ENCODE measurements around the gene MUS81. TPM values are rescaled to one million over a fixed set of nuclear protein-coding genes. Genes with fewer than 3 reads are reported as not detected.

MUS81 gene
- total and polyA plus RNA-seq, 9 of the 15 experiments (the other 6 are each of a cell fraction or from before 2014, with no cell fraction given), result 13.4 to 118 (median 53.7) TPM

- Histone ChIP-seq H3K27me3 (ENCODE audit: control insufficient read depth in 2 of 2, insufficient read depth in 2 of 2, low read length in 2 of 2) (no peaks in the 10 kb centered on the region), H3K9me3 (replicated peaks; ENCODE audit: control insufficient read depth, insufficient read depth, low read depth, low read length) (no peaks in the 10 kb centered on the region), H2AFZ (ENCODE audit: low read depth, low read length) (no peak overlapping the region), H3K36me3 (ENCODE audit: control insufficient read depth, insufficient read depth, low read length) (peaks cover 34% of the 10 kb centered on the region; the same call in 2 of the 3 replicates), H3K4me1 (replicated peaks in 1 of 2; ENCODE audit: control insufficient read depth in 2 of 2, insufficient read depth in 2 of 2, low read length in 2 of 2) (peaks cover 23 to 71% of the 10 kb centered on the region in 2 experiments), H3K9ac (ENCODE audit: insufficient read depth in 1 of 2, low read depth in 2 of 2, low read length in 2 of 2) (peak overlapping the region in 1 of 2 experiments; percentile 81; a peak in 2 of 4 replicates), H3K4me2 (ENCODE audit: insufficient read depth, low read length) (no peak overlapping the region), H3K4me3 (no peak overlapping the region), H3K27ac (ENCODE audit: extremely low read depth, low read depth, low read length) (no peak overlapping the region), H4K20me1 (replicated peaks; ENCODE audit: control insufficient read depth, insufficient read depth, low read length) (no peaks in the 10 kb centered on the region), H3K9me1 (ENCODE audit: control insufficient read depth, insufficient read depth, low read length) (no peaks in the 10 kb centered on the region), H3K79me2 (ENCODE audit: control insufficient read depth, insufficient read depth, low read length) (no peaks in the 10 kb centered on the region)
- no peak for DNase-seq (ENCODE audit: extremely low read depth in 1 of 4, low spot score in 3 of 4)
- no peak for FAIRE-seq
- WGBS (ENCODE audit: insufficient coverage, low coverage, missing lambda C conversion rate), result 70% methylated on average over 19 of the region's 24 CpGs
- ChIA-PET CTCF (ENCODE audit: low intra/inter-chr PET ratio) (no interaction called here), POLR2A (interaction anchor here (0.6 to 8.2 kb wide), 12 partner anchors 10 to 317 kb away, joined by 3 to 151 read pairs (median 4); partner anchors contain the start of genes CCDC85B, CFL1, CTSW and FIBP)
- intact Hi-C loops (cut with micrococcal nuclease) (no loop called here), in situ Hi-C loops (cut with MboI) (no loop called here)
- TF ChIP-seq POLR2G (IDR thresholded peaks at IDR 0.05; ENCODE audit: low read depth, low read length), result peak; percentile 89
- no peak for TF ChIP-seq ARHGAP35 (IDR thresholded peaks at IDR 0.05; ENCODE audit: partially characterized antibody)
- TF ChIP-seq ZBTB11 (CRISPR knock-in tag; IDR thresholded peaks at IDR 0.05), result no peak
- peak; percentile 8 for TF ChIP-seq KDM5B (IDR thresholded peaks at IDR 0.05; ENCODE audit: insufficient replicate concordance, low read depth, low read length)
- peak; percentile 55; the same call in 1 of the 2 replicates for TF ChIP-seq ZBTB33 (CRISPR knock-in tag; IDR thresholded peaks at IDR 0.05)
- TF ChIP-seq POLR2A (conservative IDR thresholded peaks at IDR 0.05), result peak; percentile 33; the same call in 1 of the 2 replicates
- no peak for TF ChIP-seq XRCC4 (IDR thresholded peaks at IDR 0.05; ENCODE audit: extremely low read depth, insufficient read depth, insufficient read length)
- 0 out of 2 replicates have a peak, but pooled peaks have one; percentile 31 for TF ChIP-seq SUPT5H (IDR thresholded peaks at IDR 0.05)
- no peak for TF ChIP-seq USF2 (CRISPR knock-in tag; IDR thresholded peaks at IDR 0.05)
- TF ChIP-seq RBFOX2 (IDR thresholded peaks at IDR 0.05; ENCODE audit: low read depth, low read length), result peak; percentile 48; the same call in 1 of the 2 replicates
- TF ChIP-seq GABPB1 (CRISPR knock-in tag; IDR thresholded peaks at IDR 0.05), result 0 out of 2 replicates have a peak, but pooled peaks have one; percentile 5
- TF ChIP-seq RBM22 (IDR thresholded peaks at IDR 0.05; ENCODE audit: low read depth, low read length, poor library complexity, severe bottlenecking), result peak; percentile 74
- peak; percentile 14; the same call in 1 of the 2 replicates for TF ChIP-seq NR2C1 (IDR thresholded peaks at IDR 0.05)
- TF ChIP-seq NR2C1 (tag; IDR thresholded peaks at IDR 0.05), result no peak
- BruUV-seq (replicated peaks), result no TSS peak
- peak; percentile 2 for ATAC-seq
These were observed 9.5 kb downstream of the MUS81 start for GRCh38 chr11:65869643-65870306.
